Measurements from ENCODE around the gene IL27RA.
"Not testable (repeated sequence)": the region's sequence is repeated elsewhere in the genome, so short reads cannot be mapped to it uniquely, and the experiment has no call there.

The IL27RA gene

DNA sequence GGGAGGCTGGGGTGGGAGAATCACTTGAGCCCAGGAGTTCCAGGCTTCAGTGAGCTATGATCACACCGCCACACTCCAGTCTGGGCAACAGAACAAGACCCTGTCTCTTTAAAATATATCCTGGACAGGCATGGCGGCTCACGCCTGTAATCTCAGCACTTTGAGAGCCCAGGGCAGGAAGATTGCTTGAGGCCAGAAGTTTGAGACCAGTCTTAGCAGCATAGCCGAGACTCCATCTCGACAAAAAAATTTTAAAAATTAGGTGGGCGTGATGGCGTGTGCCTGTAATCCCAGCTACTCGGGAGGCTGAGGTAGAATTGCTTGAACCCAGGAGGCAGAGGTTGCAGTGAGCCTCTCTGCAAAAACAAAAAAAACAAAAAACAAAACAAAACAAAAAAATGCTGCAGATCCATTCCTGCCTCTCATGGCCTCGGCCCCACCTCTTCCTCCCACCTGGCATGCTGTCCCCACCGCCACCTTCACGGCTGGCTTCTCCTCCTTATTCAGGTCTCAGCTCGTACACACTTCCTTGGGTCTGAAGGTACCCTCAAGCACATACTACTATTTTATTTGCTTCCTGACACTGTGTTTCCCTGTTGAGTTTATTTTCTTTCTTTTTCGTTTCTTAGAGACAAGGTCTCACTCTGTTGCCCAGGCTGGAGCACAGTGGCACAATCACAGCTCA lies 30.7 kb upstream of the IL27RA start:
- no peak for DNase-seq

DNA sequence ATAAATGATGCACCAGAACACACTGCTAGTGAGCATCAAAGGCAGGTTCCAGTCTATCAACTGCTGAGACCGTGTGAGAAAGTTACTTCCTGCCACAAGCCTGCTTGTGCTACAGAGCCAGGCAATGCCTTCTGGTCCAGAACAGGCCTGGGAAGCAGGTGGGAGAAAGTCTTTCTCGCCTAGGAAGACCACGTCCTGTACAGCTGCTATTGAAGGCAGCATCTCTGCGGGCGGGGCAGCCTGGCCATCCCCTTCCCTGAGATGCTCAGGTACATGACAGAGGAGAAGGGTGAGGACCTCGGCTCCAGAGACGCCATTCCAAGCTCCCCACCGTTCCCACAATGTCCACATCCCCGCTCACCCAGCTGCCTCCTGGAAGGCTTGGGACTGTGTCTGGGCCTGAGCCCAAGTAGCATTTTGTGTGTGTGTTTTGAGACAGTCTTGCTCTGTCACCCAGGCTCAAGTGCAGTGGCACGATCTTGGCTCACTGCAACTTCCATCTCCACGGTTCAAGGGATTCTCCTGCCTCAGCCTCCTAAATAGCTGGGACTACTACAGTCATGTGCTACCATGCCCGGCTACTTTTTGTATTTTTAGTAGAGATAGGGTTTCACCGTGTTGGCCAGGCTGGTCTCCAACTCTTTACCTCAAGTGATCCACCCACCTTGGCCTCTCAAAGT lies 28.9 kb upstream of the IL27RA start:
- peak in 1 of 2 donors; percentile 19 for DNase-seq

DNA sequence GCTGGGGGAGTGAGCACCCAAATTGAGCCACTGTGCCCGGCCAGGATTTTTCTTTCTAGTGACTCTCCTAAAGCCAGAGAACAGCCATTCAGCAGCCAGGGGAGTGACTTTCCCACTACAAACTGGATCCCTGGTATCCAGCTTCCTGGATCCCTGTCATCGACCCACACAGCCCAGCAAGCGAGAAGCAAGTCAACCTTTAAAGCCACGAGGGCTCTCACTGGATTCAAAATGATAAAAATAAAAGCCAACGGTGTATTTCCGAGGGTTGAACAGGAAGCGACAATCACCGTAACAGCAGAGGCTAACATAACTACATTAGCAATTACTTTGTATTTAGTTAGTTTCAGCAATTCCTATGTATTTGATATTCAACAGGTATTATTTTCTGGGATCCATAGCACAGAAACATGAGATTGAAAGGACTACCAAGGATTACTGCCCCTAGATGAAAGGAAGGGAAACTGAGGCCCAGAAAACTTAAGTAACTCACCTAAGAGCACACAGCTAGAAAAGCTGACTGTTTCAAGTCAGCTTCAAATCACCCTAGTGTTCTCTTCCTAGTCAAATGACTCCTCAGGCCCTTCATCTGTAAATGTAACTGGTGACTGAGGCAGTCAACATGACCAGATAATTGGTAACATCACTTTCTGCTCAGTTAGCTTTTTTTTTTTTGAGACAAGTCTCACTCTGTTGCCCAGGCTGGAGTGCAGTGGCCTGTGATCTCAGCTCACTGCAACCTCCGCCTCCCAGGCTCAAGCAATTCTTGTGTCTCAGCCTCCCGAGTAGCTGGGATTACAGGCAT lies 28.1 kb upstream of the IL27RA start:
- no peak for DNase-seq

DNA sequence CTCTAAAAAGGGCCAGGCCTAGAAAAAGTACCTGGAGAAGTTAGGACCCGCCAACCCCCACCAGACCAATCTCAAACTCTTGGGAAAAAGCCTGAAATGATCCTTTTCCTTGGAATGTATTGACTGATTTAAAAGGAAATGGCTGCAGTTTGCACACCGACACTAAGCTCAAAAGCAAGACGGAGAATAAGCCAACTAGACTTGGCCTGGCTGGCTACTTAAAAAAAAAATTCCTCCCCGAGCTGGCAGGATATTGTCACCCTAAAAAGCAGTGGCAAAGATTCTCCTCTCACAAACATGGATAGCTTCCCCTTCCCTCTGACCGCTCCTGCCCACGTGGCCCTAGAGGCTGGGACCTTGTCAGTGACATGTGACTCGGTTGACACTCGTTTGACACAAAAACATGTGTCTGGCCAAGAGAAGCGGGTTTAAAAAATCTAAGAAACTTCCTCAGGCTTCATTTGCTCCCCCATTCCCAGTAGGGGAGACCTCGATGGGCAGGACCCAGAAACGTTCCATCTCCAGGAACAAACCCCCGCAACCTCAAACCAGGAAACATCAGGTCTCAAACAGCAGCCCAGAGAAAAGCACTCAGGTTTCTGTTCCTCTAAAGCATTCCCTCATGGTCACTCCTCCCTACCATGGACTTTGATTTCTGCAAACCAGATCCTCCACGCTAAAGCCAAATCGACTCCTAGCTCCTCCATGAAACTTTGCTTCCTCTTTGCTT lies 26.8 kb upstream of the IL27RA start:
- peak in 1 of 2 donors; percentile 34 for DNase-seq

- DNase-seq: peak; percentile 85 to 94
Measured at GRCh38 chr19:14005349-14006084, 26.0 kb upstream of the IL27RA start.

- peak; percentile 98 to 100 for DNase-seq
Measured at GRCh38 chr19:14006085-14006765, 25.3 kb upstream of the IL27RA start, which contains the start of gene RFX1. Gene RFX1 (minus strand): TSS chr19:14006320. CDS start chr19:13993843, 12,477 bp downstream.

DNA sequence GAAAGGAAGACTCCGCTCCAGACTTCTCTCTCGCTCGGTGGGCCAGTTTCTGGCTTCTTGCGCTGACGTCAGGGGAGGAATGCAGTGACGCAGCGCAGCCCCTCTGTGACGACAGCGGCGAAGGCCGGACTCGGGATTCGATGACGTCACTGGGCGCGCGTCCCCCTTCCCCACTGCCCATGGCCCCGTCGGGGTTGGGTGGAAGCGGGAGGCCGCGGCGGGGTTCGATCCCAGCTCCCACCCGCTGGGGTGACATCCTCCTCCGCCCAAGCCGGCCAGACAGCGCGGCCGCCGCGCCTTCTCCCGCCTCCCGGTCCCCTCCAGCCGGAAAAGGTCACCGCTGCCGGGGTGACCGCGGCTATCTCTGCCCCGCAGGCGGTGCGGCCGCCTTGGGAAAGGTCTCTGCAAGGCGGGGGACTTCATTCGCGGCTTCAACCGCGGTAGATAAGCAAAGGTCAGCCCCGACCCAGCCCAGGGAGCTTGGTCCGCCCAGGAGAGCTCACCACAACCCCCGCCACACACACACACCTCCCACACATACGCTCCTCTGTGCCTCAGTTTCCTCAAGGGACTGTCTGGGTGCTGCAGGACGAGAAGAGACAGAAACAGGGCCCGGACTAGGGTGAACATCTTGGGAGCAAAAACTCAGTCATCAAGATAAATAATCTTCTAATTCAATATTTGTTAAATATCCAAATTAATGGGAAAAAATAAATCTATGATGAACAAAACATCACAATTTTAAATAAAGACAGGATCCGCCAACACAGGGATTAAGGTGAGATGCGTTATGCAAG lies 24.6 kb upstream of the IL27RA start:
- peak in 1 of 2 donors; percentile 97 for DNase-seq

DNA sequence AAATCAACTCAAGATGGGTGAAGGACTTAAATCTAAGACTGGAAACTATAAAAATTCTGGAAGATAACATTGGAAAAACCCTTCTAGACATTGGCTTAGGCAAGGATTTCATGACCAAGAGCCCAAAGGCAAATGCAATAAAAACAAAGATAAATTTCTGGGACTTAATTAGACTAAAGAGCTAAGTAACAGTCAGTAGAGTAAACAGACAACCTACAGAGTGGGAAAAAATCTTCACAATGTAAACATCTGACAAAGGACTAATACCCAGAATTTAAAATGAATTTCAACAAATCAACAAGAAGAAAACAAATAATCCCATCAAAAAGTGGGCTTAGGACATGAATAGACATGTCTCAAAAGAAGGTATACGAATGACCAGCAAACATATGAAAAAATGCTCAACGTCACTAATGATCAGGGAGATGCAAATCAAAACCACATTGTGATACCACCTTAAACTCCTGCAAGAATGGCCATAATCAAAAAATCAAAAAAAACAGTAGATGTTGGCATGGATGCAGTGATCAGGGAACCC lies 19.1 kb upstream of the IL27RA start:
- DNase-seq: no peak

GRCh38 chr19:14015524-14016035 lies 16.0 kb upstream of the IL27RA start:
- DNase-seq: no peak

- no peak for DNase-seq
Measured at GRCh38 chr19:14019100-14019499, 12.5 kb upstream of the IL27RA start.

DNA sequence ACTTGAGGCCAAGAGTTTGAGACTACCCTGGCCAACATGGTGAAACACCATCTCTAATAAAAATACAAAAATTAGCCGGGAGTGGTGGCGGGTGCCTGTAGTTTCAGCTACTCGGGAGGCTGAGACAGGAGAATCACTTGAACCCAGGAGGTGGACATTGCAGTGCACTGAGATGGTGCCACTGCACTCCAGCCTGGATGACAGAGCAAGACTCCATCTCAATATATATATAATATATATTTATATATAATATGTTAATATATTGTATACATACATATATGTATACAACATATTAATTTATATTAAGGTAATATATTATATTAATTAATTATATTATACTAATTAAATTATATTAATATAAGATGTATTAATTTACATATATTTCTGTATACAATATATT lies 11.8 kb upstream of the IL27RA start:
- DNase-seq: not testable (repeated sequence)

DNA sequence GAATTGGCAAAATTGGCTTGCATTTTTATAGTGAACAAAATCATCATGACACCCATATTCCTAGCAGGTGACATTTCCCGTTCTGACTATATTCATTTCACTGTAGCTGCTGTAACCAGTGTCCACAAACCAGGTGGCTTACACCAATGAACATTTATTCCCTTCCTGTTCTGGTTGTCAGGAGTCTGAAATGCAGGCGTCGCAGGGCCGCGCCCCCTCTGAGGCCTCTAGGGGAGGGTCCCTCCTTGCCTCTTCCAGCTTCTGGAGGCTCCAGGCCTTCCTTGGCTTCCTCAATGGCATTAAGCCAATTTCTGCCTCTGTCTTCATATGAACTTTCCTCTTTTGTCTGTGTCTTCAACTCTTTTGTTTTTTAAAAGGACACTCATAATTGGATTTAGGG lies 10.1 kb upstream of the IL27RA start:
- no peak for DNase-seq

GRCh38 chr19:14022469-14022868 lies 9.1 kb upstream of the IL27RA start:
- no peak for DNase-seq

DNA sequence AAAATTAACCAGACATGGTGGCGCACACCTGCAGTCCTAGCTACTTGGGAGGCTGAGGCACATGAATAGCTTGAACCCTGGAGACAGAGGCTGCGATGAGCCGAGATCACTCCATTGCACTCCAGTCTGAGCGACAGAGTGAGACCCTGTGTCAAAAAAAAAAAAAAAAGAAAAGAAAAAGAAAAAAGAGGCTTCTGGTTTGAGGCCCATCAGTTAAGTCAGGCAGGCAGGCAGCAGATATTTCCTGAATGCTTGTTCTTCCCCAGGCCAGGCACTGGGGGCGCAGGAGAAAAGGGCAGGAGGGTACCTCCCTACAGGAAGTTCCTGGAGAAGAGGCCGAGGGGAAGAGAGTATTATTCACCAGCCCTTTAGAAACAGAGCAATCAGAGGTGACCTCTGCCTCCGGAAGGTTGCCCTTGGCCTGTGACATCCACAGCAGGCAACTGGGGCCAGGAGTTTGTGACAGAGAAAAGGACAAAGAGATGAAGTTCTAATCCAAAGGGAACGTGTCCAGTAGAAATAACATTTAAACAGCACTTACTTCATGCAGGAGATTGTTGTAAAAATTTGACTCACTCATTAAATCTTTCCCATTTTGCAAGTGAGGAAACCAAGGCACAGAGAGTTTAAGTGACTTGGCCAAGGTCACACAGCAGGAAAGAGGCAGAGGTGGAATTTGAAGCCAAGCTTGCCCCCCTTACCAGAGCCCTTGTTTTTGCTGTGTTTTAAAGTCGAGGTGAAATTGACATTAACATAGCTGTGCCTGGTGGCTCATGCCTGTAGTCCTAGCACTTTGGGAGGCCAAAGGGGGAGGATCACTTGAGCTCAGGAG lies 7.9 kb upstream of the IL27RA start:
- peak; percentile 8 to 81 for DNase-seq

DNA sequence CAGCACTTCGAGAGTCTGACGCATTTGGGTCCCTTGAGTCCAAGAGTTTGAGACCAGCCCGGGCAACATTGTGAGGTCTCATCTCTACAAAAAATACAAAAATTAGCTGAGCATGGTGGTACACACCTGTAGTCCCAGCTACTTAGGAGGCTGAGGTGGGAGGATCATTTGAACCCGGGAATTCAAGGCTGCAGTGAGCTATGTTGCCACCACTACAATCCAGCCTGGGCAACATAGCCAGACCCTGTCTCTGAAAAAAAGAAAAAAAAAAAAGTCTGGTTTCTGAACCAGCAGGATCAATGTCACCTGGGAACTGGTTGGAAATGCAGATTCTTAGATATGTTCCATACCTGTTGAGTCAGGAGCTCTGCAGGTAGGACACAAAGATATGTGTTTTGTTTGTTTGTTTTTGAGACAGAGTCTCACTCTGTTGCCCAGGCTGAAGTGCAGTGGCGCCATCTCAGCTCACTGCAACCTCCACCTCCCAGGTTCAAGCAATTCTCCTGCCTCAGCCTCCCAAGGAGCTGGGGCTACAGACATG lies 4.8 kb upstream of the IL27RA start:
- DNase-seq: not testable (repeated sequence)

- DNase-seq: no peak
Measured at GRCh38 chr19:14027856-14028450, 3.6 kb upstream of the IL27RA start, which contains the start of gene RLN3. Gene RLN3 (plus strand): TSS chr19:14028148. CDS start chr19:14028205, 57 bp downstream.

DNA sequence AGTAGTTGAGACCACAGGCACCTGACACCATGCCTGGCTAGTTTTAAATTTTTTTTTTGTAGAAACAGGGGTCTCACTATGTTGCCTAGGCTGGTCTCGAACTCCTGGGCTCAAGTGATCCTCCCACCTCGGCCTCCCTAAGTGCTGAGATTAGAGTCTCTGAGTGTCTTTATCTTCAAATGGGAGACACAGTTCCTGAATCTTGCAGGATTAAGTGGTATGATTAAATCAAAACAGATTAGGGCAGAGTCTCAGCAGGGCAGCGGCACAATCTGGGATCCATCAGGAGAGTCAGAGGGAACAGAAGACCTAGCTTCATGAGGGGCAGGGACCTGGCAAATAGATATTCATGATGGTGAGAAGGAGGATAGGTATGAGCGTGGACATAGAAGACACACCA lies 2.7 kb upstream of the IL27RA start:
- no peak for DNase-seq

DNA sequence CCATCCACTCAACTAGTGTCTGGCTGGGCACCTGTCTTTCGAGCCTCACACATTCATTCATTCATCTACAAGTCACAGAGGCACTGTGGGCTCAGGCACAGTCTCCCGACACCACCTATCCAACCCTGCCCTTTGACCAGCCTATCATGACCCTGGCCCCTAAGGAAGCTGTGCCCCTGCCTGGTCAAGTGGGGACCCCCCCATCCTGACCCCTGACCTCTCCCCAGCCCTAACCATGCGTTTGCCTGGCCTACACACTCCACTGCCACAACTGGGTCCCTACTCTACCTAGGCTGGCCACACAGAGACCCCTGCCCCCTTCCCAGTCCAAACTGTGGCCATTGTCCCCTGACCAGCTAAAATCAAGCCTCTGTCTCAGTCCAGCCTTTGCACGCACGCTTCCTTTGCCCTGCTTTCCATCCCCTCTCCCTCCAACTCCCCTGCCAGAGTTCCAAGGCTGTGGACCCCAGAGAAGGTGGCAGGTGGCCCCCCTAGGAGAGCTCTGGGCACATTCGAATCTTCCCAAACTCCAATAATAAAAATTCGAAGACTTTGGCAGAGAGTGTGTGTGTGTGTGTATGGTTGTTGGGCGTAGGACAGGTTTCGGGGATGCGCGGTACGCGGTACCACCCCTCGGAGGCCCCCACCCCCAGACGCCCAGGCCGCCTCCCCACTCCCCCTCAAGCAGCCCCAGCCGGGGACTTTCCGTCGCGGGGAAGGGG lies 404 bp upstream of the IL27RA start:
- DNase-seq: peak in 1 of 2 donors; percentile 33

Measured in bone marrow (tissue), 2 donors.